ENCODE results near the gene PLEKHN1.

PLEKHN1 gene

DNA sequence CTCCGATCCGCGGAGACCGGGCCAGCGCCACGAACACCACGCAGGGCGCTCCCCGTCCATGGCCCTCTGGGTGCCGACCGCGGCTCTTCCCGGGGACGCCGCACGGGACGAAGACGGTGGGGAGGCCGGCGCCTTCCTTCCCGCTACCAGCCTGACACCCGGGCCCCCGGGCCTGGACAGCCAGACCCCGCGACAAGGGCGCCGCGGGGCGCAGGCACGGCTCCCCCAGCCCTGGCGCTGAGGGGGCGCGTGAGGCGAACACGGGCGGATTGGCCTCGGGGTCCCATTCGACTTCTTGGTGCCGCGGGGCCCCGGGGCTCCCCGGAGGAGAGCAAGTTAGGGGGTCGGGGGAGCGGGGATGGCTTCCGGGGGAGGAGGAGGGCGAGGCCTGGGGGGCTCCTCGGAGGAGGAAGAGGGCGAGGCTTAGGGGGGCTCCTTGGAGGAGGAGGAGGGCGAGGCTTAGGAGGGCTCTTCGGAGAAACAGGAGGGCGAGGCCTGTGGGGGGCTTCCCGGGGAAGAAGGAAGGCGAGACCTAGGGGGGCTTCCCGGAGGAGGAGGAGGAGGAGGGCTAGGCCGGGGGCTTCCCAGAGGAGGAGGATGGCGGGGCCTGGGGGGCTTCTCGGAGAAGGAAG, 6.4 kb upstream of the PLEKHN1 start:
- in situ Hi-C loops (cut with MboI; ENCODE audit: low sequenced_read_pairs), result no loop called here

DNA sequence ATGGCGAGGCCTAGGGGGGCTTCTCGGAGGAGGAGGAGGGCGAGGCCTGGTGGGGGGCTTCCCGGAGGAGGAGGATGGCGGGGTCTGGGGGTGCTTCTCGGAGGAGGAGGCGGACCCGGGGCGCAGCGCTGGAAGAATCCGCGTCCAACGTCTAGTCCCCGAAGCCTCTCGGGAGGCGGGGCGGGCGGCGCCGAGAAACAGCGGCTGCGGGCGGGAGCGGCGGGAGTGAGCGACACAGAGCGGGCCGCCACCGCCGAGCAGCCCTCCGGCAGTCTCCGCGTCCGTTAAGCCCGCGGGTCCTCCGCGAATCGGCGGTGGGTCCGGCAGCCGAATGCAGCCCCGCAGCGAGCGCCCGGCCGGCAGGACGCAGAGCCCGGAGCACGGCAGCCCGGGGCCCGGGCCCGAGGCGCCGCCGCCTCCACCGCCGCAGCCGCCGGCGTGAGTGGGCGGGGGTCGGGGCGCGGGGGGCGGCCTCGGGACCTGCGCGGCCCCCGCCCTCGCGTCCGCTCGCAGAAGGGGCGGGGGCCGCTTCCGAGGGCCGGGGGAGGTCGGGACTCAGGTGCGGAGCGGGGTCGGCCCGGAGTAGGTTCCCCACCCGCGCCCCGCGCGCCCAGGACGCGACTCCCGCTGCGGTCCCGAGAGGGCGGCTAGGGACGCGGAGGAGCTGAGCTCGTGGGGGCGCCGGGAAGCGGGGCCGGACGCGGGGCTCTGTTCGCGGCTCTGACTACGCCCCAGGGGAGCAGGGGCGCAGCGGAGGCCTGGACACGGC, 5.7 kb upstream of the PLEKHN1 start, which contains the start of gene KLHL17:
TSS of gene KLHL17 (plus strand) at position 222 of the 769 bp plus-strand sequence. CDS start at position 332, 110 bp downstream.
- in situ Hi-C loops (cut with MboI; ENCODE audit: low sequenced_read_pairs), result no loop called here

DNA sequence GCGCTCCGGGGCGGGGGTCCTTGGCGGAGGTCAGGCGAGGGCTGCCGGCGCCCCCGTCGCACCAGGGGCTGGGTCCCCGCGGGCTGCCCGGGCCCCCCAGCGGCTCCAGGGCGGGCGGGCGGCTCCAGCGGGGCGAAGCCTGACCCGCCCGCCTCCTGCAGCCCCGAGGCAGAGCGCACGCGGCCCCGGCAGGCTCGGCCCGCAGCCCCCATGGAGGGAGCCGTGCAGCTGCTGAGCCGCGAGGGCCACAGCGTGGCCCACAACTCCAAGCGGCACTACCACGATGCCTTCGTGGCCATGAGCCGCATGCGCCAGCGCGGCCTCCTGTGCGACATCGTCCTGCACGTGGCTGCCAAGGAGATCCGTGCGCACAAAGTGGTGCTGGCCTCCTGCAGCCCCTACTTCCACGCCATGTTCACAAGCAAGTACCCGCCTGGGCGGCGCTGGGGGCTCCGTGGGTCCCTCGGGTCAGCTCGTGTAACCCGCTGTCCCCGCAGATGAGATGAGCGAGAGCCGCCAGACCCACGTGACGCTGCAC, 5.1 kb upstream of the PLEKHN1 start:
- in situ Hi-C loops (cut with MboI; ENCODE audit: low sequenced_read_pairs), result no loop called here

DNA sequence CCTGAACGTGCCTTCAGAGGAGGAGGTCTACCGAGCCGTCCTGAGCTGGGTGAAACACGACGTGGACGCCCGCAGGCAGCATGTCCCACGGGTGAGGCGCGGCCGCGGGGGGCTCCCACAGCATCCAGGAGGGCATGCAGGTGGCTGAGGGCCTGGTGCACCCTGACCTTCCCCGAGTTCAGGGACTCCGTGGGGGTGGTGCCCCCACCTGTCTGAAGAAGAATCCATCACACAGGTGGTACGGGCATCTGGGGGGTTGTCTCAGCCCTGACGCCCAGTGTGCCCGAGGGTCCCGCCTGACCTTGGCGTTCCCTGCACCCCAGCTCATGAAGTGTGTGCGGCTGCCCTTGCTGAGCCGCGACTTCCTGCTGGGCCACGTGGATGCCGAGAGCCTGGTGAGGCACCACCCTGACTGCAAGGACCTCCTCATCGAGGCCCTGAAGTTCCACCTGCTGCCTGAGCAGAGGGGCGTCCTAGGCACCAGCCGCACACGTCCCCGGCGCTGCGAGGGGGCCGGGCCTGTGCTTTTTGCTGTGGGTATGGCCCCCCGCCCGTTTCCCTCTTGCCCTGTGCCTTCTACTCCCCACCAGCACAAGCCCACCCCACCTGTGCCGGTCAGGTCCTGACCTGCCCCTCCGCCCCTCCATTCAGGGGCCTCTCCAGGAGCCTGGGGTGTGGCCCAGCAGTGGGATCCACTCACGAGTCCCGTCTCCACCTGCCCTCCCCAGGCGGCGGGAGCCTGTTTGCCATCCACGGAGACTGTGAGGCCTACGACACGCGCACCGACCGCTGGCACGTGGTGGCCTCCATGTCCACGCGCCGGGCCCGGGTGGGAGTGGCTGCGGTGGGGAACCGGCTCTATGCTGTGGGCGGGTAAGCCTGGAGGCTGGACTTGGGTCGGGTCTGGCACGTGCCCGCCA, 3.6 kb upstream of the PLEKHN1 start:
- in situ Hi-C loops (cut with MboI; ENCODE audit: low sequenced_read_pairs), result no loop called here

DNA sequence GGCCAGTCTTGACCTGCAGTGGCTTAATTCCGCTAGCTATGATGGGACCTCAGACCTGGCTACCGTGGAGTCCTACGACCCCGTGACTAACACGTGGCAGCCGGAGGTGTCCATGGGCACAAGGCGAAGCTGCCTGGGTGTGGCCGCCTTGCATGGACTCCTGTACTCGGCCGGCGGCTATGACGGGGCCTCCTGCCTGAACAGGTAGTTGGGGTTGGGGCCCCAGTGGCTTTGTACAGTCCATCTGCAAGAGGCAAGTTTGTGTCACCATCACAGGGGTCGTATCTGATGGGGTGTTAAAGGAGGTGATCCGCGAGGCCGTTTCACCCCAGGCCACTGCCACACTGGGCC, 3.0 kb upstream of the PLEKHN1 start:
- in situ Hi-C loops (cut with MboI; ENCODE audit: low sequenced_read_pairs), result no loop called here

DNA sequence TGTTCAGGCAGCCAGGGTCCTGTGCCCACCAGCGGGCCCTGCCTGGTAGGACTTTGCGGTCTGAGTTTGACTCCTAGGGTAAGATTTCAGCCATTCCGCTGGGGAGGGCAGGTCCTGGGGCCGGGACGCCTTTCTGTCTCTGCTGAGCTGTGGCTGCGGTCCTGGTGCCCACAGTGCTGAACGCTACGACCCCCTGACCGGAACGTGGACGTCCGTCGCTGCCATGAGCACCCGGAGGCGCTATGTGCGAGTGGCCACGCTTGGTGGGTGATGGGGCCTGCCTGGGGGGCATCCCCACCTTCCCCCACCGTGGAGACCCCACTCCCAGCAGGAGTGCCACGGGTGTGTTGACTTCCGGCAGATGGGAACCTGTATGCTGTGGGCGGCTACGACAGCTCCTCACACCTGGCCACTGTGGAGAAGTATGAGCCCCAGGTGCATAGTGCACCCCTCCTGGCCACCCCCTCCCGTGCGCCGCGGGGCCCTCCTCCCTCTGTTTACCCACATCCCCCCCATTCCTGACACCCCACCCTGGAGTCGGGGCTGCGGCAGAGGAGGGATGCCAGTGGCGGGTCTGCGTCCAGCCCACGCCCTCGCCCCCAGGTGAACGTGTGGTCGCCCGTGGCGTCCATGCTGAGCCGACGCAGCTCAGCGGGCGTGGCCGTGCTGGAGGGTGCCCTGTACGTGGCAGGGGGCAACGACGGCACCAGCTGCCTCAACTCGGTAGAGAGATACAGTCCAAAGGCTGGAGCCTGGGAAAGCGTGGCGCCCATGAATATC, 2.3 kb upstream of the PLEKHN1 start:
- in situ Hi-C loops (cut with MboI; ENCODE audit: low sequenced_read_pairs), result no loop called here

DNA sequence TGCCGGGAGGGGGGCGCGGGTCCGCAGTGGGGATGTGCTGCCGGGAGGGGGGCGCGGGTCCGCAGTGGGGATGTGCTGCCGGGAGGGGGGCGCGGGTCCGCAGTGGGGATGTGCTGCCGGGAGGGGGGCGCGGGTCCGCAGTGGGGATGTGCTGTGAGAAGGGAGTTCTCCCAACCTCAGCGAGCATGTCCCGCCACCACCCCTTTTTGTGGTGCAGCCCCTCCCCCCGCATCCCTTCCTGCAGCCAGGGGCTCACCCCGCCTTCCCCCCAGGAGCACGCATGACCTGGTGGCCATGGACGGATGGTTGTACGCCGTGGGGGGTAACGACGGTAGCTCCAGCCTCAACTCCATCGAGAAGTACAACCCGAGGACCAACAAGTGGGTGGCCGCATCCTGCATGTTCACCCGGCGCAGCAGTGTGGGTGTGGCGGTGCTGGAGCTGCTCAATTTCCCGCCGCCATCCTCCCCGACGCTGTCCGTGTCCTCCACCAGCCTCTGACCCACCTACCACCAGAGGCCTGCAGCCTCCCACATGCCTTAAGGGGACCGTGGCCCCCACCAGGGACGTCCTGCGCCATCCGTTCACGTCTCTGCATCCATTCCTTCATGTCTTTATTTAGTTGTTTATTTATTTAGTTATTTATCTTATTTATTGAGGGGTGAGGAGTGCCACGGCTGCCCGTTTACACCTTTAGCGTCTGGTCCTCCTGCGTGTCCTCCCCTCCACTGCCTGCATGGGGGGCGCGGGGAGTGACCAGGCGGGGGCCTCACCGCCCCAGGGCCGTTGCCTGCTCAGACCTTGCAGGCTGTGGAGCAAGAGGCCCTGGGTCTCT, 1.4 kb upstream of the PLEKHN1 start:
- in situ Hi-C loops (cut with MboI; ENCODE audit: low sequenced_read_pairs), result no loop called here

DNA sequence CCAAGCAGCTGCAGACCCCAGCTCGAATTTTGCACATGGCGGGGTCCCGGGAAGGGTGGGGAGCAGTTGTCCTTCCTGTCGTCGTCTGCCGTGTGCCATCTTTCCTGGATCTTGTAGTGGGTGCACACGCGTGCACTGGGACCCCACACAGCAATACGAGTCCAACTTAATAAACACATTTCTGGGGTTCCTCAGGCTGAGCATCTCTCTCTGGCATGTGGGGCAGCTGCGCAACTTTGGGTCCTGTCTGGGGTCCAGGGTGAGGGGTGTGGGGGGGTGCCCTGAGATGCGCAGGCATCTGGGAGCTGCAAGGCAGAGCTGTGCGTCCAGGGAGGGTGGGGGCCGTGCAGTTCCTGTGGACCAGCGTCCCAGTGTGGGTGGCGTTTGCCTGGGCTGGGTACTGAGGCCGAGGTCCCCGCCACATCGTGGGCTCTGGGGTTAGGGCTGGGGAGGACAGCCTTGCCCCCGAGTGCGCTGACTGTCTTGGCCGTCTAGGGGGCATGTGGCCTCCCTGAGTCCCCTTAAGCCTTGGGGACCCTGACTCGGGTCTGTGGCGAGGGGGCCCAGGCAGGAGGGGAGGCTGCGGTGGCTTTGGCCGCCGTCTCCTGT, 652 bp upstream of the PLEKHN1 start:
- in situ Hi-C loops (cut with MboI; ENCODE audit: low sequenced_read_pairs), result no loop called here

DNA sequence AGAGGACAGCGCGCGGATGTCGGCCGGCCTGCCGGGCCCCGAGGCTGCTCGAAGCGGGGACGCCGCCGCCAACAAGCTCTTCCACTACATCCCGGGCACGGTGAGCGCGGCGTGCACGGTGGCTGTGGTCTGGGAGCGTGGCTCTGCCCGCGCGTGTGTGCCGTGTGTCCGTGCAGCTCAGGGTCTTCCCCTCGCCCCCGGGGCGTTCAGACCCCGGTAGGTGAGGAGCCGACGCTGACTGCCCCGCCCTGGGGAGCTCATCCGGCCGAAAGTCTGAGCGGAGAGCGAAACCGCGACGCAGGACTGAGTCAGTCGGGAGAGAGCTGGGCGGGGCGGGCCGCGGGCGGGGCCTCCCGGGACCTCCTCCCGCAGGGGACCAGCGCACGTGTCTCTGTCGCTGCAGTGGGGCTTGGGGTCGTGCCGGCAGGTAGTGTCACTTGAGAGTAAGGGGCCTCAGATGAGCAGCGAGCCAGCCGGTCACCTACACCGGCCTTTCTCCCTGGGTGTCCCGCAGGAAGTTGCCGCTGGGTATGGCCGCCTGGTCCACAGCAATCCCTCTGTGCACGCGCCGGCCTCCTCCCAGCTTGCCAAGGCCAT, 520 bp downstream of the PLEKHN1 start:
- in situ Hi-C loops (cut with MboI; ENCODE audit: low sequenced_read_pairs), result no loop called here

DNA sequence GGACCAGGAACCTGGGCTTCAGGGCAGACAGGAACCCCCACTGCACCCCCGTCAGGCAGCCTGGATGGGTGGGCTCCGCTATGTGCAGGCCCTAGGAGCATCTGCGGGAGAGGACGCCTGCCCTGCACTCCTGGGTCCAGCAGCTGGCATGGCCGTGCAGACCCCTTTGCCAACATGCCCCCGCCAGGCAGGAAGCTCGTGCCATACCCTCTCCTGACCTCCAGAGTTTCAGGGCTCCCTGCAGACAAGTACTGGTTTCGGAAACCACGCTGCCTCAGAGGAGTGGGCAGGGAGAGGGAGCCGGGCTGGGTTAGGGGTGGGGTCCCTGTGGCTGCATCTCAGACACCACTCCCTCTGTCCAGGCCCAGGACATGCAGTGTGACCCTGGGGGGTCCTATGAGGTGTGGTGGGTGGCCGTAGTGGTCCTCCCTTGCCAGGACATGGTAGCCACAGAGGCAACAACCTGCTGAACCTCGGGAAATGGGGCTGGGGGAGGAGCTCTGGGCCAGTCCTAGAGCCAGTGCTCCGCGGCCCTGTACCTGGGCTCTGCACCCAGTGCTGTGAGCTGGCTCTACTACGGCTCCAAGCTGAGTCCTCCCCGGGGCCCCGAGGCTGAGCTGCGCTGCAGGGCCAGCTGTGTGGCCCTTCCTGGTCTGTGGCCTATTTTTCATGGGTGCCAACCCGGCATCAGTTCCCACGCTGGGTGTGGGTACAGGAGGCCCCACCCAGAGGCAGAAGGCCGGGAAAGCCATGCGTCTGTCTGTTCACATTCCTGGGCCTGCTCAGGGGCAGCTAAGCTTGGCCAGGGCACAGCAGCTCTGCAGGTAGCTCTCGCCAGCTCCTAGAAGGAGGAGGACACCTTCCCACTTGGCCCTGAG, 1.4 kb downstream of the PLEKHN1 start:
- in situ Hi-C loops (cut with MboI; ENCODE audit: low sequenced_read_pairs), result no loop called here

DNA sequence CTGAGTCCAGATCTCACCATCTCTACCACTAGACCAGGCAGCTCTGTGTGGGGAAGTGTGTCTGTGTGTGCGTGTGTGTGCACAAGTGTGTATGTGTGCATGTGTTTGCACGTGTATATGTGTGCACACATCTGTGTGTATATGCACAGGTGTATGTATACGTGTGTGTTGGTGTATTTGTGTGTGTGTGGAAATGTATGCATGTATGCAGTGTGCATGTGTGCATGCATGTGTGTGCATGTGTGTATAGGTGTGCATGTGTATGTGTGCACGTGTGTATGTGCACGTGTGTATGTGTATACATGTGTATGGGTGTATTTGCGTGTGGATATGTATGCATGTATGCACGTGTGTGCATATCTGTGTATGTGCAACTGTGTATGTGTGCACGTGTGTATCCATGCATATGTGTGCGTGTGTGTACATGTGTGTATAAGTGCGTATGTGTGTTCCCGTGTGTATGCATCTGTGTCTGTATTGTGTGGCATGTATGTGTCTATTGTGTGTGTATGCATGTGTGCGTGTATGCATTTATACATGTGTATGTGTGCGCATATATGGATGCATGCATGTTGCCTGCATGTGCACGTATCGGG, 3.1 kb downstream of the PLEKHN1 start:
- in situ Hi-C loops (cut with MboI; ENCODE audit: low sequenced_read_pairs), result no loop called here

DNA sequence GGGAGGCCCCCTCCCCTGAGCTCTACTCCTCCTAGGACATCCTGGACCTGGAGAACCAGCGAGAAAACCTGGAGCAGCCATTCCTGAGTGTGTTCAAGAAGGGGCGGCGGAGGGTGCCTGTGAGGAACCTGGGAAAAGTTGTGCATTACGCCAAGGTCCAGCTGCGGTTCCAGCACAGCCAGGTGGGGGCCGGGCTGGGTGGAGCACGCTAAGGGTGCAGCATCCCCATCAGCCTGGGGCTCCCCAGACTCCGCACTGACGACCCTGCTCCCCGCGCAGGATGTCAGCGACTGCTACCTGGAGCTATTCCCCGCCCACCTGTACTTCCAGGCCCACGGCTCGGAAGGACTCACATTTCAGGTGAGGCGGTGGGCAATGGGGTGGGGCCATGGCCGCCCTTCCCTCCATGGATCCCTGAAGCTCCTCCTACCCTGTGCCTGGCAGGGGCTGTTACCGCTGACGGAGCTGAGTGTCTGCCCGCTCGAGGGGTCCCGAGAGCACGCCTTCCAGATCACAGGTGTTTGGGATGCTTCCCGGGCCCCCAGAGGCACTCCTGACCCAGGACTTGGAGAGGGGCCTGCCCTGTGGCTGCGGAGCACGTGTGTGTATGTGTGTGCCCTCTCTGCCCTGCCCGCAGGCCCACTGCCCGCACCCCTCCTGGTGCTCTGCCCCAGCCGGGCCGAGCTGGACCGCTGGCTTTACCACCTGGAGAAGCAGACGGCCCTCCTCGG, 4.1 kb downstream of the PLEKHN1 start:
- in situ Hi-C loops (cut with MboI; ENCODE audit: low sequenced_read_pairs), result no loop called here

DNA sequence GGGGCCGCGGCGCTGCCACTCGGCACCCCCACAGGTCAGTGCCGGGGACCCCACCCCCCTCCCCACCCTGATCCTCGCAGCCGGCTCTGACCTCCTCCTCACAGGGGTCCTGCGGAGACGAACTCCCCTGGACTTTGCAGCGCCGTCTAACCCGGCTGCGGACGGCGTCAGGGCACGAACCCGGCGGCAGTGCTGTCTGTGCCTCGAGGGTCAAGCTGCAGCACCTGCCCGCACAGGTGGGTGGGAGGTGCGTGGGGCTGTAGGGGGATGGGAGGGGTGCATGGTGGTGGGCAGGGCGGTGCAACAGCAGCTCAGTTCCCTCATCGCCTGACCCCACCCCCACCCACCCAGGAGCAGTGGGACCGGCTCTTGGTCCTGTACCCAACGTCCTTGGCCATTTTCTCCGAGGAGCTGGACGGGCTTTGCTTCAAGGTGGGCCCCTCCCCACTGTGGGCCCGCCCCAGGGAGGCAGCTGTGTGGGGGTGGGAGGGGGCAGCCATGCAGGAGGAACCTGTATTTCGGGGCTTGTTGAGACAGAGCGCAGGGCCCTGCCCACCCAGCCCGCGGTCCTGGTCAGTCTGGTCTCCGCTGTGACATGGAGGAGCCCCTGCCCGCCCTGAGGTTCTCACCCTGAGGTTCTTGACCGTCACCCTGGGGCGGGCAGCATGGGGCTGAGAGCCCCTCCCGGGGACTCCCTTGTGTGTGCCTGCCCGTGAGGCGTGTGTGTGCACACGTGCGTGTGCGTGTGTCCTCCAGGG, 4.9 kb downstream of the PLEKHN1 start:
- in situ Hi-C loops (cut with MboI; ENCODE audit: low sequenced_read_pairs), result no loop called here

DNA sequence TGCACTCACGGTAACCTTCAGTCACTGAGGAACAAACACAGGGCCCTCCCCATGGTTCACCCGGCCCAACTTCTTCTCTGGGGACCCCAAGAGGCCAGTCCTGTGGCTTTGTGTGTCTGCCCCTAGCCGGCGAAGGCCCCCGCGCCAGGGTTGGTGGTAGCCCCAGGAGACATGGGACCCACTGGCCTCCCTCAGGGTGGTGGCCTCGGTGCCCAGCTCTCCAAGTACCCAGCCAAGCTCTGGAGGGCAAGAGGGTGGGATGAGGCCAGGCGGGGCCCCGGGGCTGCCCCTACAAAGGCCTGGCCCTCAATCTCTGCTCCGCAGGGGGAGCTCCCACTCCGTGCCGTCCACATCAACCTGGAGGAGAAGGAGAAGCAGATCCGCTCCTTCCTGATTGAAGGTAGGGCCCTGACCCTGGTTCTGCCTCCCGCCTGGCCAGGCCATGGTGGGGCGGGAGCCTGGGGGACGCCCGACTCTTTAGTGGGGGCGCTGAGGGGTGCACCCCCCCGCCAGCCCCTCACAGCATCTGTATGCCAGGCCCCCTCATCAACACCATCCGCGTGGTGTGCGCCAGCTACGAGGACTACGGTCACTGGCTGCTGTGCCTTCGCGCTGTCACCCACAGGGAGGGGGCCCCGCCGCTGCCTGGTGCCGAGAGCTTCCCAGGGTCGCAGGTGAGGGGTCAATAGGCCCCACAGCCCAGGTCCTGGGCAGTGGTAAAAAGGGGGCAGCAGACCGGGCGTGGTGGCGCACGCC, 5.6 kb downstream of the PLEKHN1 start:
- in situ Hi-C loops (cut with MboI; ENCODE audit: low sequenced_read_pairs), result no loop called here

DNA sequence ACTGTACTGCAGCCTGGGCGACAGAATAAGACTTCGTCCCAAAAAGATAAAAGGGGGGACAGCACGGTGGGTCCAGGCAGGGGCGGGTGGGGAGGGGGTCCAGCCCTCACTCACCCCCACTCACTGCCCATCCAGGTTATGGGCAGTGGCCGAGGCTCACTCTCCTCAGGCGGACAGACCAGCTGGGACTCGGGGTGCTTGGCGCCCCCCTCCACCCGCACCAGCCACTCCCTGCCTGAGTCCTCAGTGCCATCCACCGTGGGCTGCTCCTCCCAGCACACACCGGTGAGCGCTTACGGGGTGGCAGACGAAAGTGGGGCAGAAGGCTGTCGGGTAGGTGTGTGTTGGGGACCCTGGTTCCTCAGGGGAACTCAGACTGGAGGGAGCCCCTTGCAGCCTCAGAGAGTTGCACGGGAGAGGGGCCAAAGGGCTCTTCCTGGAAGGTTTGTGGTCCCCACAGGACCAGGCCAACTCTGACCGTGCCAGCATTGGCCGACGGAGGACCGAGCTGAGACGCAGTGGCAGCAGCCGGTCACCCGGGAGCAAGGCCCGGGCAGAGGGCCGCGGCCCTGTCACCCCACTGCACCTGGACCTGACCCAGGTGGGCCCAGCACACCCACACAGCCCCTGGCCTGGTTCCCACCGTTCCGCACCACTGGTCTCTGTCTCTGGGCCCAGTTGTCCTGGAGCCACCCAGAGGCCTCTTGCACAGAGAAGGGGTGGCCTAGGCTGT, 6.6 kb downstream of the PLEKHN1 start:
- in situ Hi-C loops (cut with MboI; ENCODE audit: low sequenced_read_pairs), result no loop called here

Data from HL-60/S4 (cell line).